ENCODE measurements around the gene TPK1.

TPK1 gene

GRCh38 chr7:144470078-144470477 is 365.8 kb downstream of the TPK1 start:
- Histone ChIP-seq H3K36me3 (ENCODE audit: control insufficient read depth in 2 of 2, insufficient read depth in 1 of 2, low read length in 2 of 2) (no peaks in the 10 kb centered on the region), H3K9me3 (ENCODE audit: control insufficient read depth, insufficient read depth, low read depth, low read length) (no peaks in the 10 kb centered on the region), H3K4me1 (ENCODE audit: control insufficient read depth, insufficient read depth, low read length) (no peaks in the 10 kb centered on the region), H3K27ac (ENCODE audit: extremely low read depth, low read depth, low read length) (no peak overlapping the region), H3K4me3 (ENCODE audit: low read depth, low read length) (no peak overlapping the region)
- ChIA-PET CTCF (no interaction called here), POLR2A (no interaction called here)
- TF ChIP-seq ZNF280D (tag by site-specific recombination; IDR thresholded peaks at IDR 0.05): no peak
- TF ChIP-seq BCL11A (tag by site-specific recombination; IDR thresholded peaks at IDR 0.05; ENCODE audit: low read depth): no peak
- TF ChIP-seq ZBTB21 (tag by site-specific recombination; IDR thresholded peaks at IDR 0.05): no peak
- TF ChIP-seq MEIS1 (CRISPR knock-in tag; IDR thresholded peaks at IDR 0.05; ENCODE audit: borderline replicate concordance): no peak
- no peak for TF ChIP-seq ZNF76 (tag by site-specific recombination; IDR thresholded peaks at IDR 0.05; ENCODE audit: borderline replicate concordance, low read depth)
- TF ChIP-seq ZNF837 (tag by site-specific recombination; IDR thresholded peaks at IDR 0.05): no peak
- no peak for TF ChIP-seq ZNF843 (tag by site-specific recombination; IDR thresholded peaks at IDR 0.05)
- TF ChIP-seq ZNF704 (tag by site-specific recombination; IDR thresholded peaks at IDR 0.05): no peak
- TF ChIP-seq ZNF626 (tag by site-specific recombination; IDR thresholded peaks at IDR 0.05): no peak
- TF ChIP-seq ZNF488 (tag by site-specific recombination; IDR thresholded peaks at IDR 0.05): no peak
- no peak for TF ChIP-seq ZNF416 (tag by site-specific recombination; IDR thresholded peaks at IDR 0.05)
- TF ChIP-seq ZNF660 (tag by site-specific recombination; IDR thresholded peaks at IDR 0.05): no peak

- POLR2A ChIA-PET: no interaction called here
- Histone ChIP-seq H3K4me1 (ENCODE audit: control insufficient read depth, insufficient read depth, low read length) (no peaks in the 10 kb centered on the region), H3K9me3 (ENCODE audit: control insufficient read depth, insufficient read depth, low read depth, low read length) (no peaks in the 10 kb centered on the region), H3K36me3 (ENCODE audit: control insufficient read depth in 2 of 2, insufficient read depth in 1 of 2, low read length in 2 of 2) (no peaks in the 10 kb centered on the region), H3K27ac (ENCODE audit: extremely low read depth, low read depth, low read length) (no peak overlapping the region), H3K4me3 (ENCODE audit: low read depth, low read length) (no peak overlapping the region)
- CTCF ChIA-PET: no interaction called here
- TF ChIP-seq PATZ1 (tag by site-specific recombination; IDR thresholded peaks at IDR 0.05) (no peak), ZNF514 (tag by site-specific recombination; IDR thresholded peaks at IDR 0.05) (no peak), ZNF76 (tag by site-specific recombination; IDR thresholded peaks at IDR 0.05; ENCODE audit: borderline replicate concordance, low read depth) (no peak), ZSCAN5A (tag by site-specific recombination; IDR thresholded peaks at IDR 0.05) (no peak), ZNF223 (tag by site-specific recombination; IDR thresholded peaks at IDR 0.05) (no peak), ZSCAN30 (tag by site-specific recombination; IDR thresholded peaks at IDR 0.05) (no peak), PRDM4 (tag by site-specific recombination; IDR thresholded peaks at IDR 0.05) (no peak), ZNF624 (tag by site-specific recombination; IDR thresholded peaks at IDR 0.05) (no peak), ZNF280C (tag by site-specific recombination; IDR thresholded peaks at IDR 0.05) (no peak)
These were observed 366.7 kb downstream of the TPK1 start for GRCh38 chr7:144468990-144469732.

All from HEK293 (cell line).